Activated naive CD4-positive, alpha-beta T cell treated with anti-CD3 and anti-CD28 coated beads, Interleukin-2, amount 50 U/mL, for 16 hours (primary cell): ENCODE data around the gene DUSP11.

Experiments
- DNase-seq: peaks from one replicate; pipeline ENCODE4 v3.0.0-alpha.2; 2020

DUSP11 gene

GRCh38 chr2:73716543-73717250, 63.2 kb downstream of the DUSP11 start:
- DNase-seq, result no peak

- no peak for DNase-seq
Observed at GRCh38 chr2:73714091-73714490, 65.8 kb downstream of the DUSP11 start.
